GM18867 (cell line): ENCODE measurements around the gene HEBP2.
A peak's percentile ranks its signal among the peaks of the same experiment; 100 is the strongest.
"Not testable (repeated sequence)": the region's sequence is repeated elsewhere in the genome, so short reads cannot be mapped to it uniquely, and the experiment has no call there.

ENCODE experiments used
- ATAC-seq: cut with Tn5 transposase; IDR thresholded peaks from one replicate; pipeline ENCODE4 v1.9.1; 2021; ENCODE audit warnings: mild to moderate bottlenecking, moderate library complexity; ENCODE audit not compliant: unreplicated experiment

HEBP2 gene

DNA sequence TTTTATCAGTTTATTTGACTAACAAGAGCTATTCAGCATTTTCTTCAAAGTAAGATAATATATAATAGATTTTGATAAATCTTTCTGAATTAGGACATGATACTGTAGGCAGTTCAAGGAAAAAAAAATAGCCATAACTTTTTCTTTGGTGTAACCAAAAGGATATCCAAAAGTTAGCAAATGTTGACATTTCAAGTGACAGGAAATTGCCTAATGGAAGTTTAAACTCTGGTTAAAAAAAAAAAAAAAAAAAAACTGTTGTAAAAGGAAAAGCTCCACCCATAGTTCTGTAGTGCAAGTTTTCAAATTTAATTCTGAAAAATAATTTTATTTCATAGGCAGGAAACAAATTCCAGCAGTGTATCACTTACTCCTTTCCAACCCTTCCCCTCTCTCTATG lies 18.8 kb downstream of the HEBP2 start:
- ATAC-seq = no peak

DNA sequence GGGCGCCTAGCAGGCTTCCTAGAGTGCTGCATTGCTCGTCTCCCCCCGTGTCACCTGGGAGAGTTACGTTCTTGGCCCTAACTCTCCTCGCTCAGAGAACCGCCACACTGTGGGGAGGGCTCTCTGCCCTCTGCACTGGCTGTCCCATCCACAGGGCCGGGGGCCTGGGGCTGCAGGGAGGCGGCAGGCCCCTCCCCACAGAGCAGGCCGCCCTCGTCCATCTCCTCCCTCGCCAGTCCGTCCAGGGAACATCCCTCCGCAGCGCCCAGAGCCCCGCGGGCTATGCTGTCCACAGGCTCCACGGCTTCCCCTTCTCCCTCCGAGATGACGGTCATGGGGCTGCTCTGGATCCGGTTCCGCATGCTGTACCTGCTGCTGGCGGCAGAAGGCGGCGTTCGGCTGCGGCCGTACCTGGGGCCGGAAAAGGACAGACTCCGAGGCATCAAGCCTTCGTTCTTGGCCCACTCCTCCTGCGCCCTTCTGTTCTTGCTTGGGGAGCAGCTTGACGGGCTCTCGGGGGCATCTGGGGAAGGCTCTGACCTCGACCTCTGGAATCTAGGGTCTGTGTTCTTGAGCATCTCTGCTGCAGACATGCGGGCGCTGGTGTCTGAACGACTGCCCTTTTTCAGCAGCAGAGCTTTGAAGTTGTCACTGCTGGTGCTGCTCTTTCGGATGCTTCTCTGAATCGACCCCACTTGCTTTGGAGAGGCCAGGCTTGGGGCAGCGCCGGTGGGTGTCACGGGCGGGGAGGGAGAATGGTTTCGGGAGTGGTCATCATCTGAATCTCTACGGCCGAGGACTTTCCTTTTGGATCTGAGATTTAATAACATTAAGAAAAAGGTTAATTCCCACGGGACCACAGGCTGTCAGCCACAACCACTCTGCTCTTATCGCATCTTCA lies 20.2 kb downstream of the HEBP2 start:
- no peak for ATAC-seq

DNA sequence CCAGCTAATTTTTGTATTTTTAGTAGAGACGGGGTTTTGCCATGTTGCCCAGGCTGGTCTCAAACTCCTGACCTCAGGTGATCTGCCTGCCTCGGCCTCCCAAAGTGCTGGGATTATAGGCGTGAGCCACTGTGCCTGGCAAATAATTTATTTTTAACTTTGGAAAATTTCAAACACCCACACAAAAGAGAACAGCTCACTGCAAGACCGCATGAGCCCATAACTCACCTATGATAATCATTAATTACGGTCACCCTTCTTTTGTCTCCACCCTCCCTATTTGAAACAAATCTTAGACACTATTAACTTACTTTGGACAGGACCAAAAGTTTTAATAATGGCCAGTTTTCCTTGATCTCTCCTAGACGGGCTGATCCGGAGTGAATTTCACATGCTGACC lies 21.2 kb downstream of the HEBP2 start:
- not testable (repeated sequence) for ATAC-seq

- no peak for ATAC-seq
These were observed 22.6 kb downstream of the HEBP2 start for GRCh38 chr6:138426500-138427123.

- no peak for ATAC-seq
These were observed 23.7 kb downstream of the HEBP2 start for GRCh38 chr6:138427701-138428100.

GRCh38 chr6:138428944-138429598 lies 25.0 kb downstream of the HEBP2 start:
- ATAC-seq = peak; percentile 48

DNA sequence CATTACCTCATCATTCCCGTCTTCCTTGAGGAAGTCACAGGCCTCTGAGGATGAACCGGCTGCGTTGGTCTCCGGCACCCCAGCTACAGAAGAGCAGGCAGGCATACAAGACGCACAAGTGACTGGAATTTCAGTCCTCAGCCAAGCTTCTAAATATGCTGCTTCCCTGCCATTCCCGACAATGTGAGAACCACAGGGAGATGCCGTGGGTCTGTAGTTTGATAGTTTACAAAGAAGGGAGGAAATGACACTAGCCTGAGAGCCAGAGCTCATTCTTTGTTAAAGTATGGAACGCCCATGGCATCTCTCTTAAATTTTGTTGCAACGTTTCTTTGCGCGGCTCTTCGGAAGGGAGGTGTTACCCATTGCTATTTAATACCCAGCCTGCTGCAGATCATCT lies 25.7 kb downstream of the HEBP2 start:
- ATAC-seq = no peak

GRCh38 chr6:138430361-138431145 lies 26.5 kb downstream of the HEBP2 start:
- no peak for ATAC-seq

DNA sequence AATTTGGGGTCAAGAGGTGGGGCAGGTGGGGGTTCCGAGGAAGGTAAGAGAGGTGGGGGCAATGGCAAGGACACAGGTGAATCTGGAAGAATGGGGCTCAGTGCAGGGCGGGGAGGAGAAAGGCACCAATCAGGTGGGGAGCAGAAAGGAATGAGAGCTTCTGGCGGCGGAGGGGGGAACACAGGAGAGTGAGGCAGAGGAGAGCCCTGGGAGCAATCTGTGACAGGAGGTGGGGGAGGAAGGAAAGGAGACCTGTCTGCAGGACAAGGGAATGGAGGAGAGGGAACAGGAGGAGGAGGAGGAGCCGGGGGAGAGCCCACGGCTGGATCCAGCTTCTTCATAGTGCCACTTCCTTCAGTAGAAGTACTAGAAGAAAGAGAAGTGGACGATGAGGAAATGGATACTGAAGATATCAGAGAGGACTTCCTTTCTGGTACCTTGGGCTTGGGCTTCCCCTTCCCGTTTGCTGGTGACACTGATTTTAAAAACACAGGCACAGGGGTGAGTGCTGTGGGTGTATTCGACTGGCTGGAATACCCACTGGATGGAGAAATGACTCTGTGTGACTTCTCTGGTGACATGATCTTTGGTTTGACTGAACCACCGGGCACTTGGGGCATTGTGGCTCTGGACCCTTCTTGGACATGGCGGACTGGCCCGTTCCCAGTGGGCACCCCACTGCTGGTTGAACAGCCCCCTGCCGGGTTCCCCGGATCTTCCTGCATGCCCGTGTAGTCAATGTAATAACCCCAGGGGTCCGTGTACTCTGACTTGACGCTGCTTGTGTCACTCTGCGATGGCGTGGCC lies 27.4 kb downstream of the HEBP2 start:
- no peak for ATAC-seq

DNA sequence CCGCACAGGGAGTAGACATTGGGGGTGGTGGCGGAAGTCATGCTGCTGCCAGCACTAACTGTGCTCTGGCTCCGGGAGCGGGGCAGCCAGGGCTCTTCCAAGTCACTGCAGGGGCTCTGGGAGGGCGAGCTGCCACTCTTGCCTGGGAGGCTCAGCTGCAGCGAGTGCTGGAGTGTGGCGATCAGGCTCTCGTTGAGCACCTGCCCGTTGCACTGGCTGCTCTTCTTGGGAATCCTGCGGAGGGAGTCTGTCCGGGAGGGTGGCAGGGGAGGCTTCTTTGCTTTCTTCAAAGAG lies 28.0 kb downstream of the HEBP2 start:
- ATAC-seq = no peak

DNA sequence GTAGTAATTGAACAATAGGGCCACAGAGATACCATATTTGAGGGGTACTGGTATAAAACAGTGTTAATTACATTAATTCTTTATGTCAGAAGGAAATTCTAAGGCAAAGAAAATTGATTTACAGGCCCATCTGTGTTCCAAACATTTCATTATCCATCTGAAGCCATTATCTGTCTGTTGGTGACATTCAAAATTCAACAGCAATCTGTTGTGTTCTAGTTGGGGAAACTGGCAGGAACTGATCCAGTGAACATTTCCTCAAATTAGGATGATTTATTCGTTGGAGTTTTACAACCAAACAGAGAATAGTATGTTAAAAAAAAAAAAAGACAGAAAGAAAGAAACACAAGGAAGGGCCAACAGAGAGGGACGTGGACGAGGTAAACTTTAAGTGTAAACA lies 30.1 kb downstream of the HEBP2 start:
- no peak for ATAC-seq

GRCh38 chr6:138434925-138435324 lies 30.9 kb downstream of the HEBP2 start:
- ATAC-seq = no peak

- no peak for ATAC-seq
These were observed 35.5 kb downstream of the HEBP2 start for GRCh38 chr6:138439546-138439945.

DNA sequence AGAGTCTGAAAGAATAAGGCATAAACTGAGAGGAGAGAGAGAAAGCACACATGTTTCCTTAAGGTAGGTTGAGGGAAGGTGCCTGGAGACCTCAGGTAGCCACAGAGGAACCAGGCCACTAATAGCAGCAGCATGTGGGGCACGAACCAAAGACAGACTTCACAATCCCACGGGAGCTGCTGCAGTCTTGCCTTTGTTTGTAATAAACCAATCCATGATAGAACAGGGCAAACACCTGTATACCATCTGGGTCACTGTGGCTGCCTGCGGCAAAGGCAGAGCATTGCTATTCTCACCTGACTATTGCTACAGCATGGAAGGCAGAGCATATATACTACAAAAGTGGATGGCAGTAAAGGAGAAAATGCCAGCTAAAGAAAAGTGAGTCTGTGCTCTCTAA lies 36.3 kb downstream of the HEBP2 start:
- no peak for ATAC-seq

- ATAC-seq = no peak
These were observed 36.8 kb downstream of the HEBP2 start for GRCh38 chr6:138440758-138441357.

DNA sequence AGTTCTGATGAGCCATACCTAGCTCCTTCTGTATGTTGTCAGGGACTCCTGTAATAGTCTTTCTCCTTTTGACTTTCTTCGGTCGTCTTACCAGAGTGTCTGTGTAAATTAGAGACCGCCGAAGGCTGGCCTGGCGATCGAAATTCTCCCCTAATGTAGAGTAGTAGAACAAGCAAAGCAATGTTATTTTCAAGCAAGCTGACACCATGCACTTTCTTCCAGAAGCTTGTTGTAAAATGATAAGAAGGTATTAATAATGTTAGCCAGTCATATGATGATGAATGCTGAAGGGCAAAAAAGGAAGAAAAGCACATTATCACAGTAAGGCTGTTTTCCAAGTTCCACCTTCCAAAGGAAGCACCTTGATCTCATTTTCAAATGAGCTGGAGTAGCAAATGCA lies 37.9 kb downstream of the HEBP2 start:
- ATAC-seq = no peak

DNA sequence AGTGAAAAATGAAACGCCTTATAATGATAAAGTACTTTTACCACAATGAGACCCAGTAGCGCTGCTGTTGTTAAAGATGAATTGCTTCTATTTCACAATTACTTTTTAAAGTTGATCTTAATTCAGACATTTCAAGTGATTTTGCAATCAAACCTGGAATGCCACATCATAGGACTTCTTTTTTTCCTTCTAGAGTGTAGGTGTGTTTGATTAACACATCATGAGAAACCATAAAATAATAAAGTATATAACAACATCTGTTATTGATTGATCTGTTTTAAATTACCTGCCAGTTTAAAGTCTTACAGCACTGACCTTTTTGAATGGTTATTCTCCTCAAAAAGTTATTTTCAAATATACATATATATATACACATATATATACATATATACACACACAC lies 38.6 kb downstream of the HEBP2 start:
- ATAC-seq = no peak

GRCh38 chr6:138443979-138444378 lies 40.0 kb downstream of the HEBP2 start:
- ATAC-seq = no peak

DNA sequence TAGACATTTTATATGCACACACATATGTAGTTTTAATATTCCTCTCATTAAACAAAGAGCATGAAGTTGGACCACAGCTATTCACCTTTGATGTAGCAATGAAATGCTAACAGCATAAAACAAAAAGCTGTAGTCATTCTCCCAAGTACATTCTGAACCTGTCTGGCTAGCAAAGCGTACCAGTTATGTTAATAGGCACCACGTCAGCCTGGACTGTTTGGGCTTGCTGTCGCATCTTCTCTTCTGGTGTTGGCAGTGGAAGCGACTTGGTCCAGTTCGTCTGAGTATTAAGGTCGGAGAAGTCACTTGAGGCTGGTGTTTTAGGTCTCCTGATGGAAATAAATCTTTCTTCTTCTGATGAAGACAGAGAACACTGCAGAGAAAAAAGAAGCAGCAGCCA lies 42.8 kb downstream of the HEBP2 start:
- ATAC-seq = no peak

GRCh38 chr6:138450445-138450844 lies 46.4 kb downstream of the HEBP2 start:
- ATAC-seq = no peak
